DOHH2 (cell line): ENCODE measurements around the gene C11orf91.

Experiments
- H3F3A ChIP-seq: fragments of 200-600 bp; sonication (generic), shearing (Covaris generic); 2 replicates; pipeline ENCODE4 v1.6.0; 2016; ENCODE audit warnings: antibody characterized with exemption, mild to moderate bottlenecking; ENCODE audit not compliant: control insufficient read depth, insufficient read depth
- H3K27ac ChIP-seq: fragments of 200-600 bp; sonication (generic); 2 replicates; pipeline ENCODE4 v1.5.1; 2014; ENCODE audit warnings: low read depth, mild to moderate bottlenecking, low read length, moderate library complexity
- H3K27me3 ChIP-seq: fragments of 200-600 bp; sonication (generic); 2 replicates; pipeline ENCODE4 v1.6.1; 2014; ENCODE audit warnings: mild to moderate bottlenecking, low read length, mixed read lengths; ENCODE audit not compliant: control insufficient read depth
- H3K36me3 ChIP-seq: fragments of 200-600 bp; sonication (generic); 2 replicates; pipeline ENCODE4 v1.6.1; 2014; ENCODE audit warnings: mild to moderate bottlenecking, low read length, moderate library complexity, mixed read lengths; ENCODE audit not compliant: control insufficient read depth
- H3K4me1 ChIP-seq: fragments of 200-600 bp; sonication (generic); 2 replicates; pipeline ENCODE4 v1.6.1; 2014; ENCODE audit warnings: mild to moderate bottlenecking, low read length, mixed read lengths; ENCODE audit not compliant: control insufficient read depth
- H3K4me2 ChIP-seq: fragments of 200-600 bp; sonication (generic); 2 replicates; pipeline ENCODE4 v1.6.0; 2014; ENCODE audit warnings: mild to moderate bottlenecking, low read length, moderate library complexity
- H3K4me3 ChIP-seq: fragments of 200-600 bp; sonication (generic); 2 replicates; pipeline ENCODE4 v1.5.1; 2014; ENCODE audit warnings: mild to moderate bottlenecking, low read length, mixed read lengths
- H3K79me2 ChIP-seq: fragments of 200-600 bp; sonication (generic); 2 replicates; pipeline ENCODE4 v1.6.1; 2014; ENCODE audit warnings: mild to moderate bottlenecking, low read length, mixed read lengths; ENCODE audit not compliant: control insufficient read depth
- H3K9me2 ChIP-seq: fragments of 200-600 bp; sonication (generic); replicated peaks from 2 replicates; pipeline ENCODE4 v1.6.1; 2014; ENCODE audit warnings: mild to moderate bottlenecking, low read length, mixed read lengths; ENCODE audit not compliant: control insufficient read depth
- H3K9me3 ChIP-seq: fragments of 200-600 bp; sonication (generic); 2 replicates; pipeline ENCODE4 v1.6.1; 2014; ENCODE audit warnings: antibody characterized with exemption, low read length, mixed read lengths; ENCODE audit not compliant: control insufficient read depth, insufficient read depth
- H4K20me1 ChIP-seq: fragments of 200-600 bp; sonication (generic); 2 replicates; pipeline ENCODE4 v1.6.0; 2014; ENCODE audit warnings: low read depth, mild to moderate bottlenecking, antibody characterized with exemption, low read length, moderate library complexity; ENCODE audit not compliant: control insufficient read depth, insufficient read depth
- EZH2phosphoT487 ChIP-seq: fragments of 200-600 bp; sonication (generic); IDR thresholded peaks from 2 replicates; pipeline ENCODE4 v1.6.1; 2017; ENCODE audit warnings: borderline replicate concordance, mild to moderate bottlenecking, antibody characterized with exemption, low read length, moderate library complexity, mixed read lengths
- TF ChIP-seq, protein P1 (sequence below): fragments of 200-600 bp; sonication (generic); IDR thresholded peaks from one replicate; pipeline ENCODE4 v1.5.1; 2014; ENCODE audit warnings: antibody characterized with exemption, mild to moderate bottlenecking, low read depth, low read length; ENCODE audit not compliant: poor library complexity, severe bottlenecking

C11orf91 gene

DNA sequence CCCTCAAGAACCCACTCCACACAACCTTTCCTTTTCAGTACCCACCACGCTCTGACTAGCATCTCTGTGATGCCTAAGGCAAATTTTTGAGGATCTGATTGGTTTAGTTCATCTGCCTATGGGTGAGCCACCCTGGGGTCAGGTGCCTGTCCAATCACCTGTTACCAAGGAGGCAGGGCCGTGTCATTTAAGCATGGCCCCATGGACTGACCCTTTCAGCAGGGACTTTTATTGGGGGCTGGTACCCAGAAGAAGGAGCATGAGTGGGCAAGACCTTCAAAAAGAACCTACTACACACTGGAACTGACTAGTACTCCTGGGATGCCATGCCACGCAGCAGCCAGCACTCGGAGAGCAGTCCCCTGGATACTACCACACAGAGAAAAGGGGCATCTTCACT lies 28.4 kb downstream of the C11orf91 start:
- Histone ChIP-seq H3K4me2 (no peak overlapping the region), H3K27ac (no peak overlapping the region), H3K36me3 (peaks cover 17% of the 10 kb centered on the region), H3K9me2 (no peaks in the 10 kb centered on the region), H3K79me2 (no peaks in the 10 kb centered on the region), H3F3A (no peaks in the 10 kb centered on the region), H4K20me1 (no peaks in the 10 kb centered on the region), H3K27me3 (no peaks in the 10 kb centered on the region), H3K4me1 (no peaks in the 10 kb centered on the region), H3K4me3 (no peak overlapping the region), H3K9me3 (no peaks in the 10 kb centered on the region)
- TF ChIP-seq EZH2phosphoT487: no peak
- TF ChIP-seq, protein P1, sequence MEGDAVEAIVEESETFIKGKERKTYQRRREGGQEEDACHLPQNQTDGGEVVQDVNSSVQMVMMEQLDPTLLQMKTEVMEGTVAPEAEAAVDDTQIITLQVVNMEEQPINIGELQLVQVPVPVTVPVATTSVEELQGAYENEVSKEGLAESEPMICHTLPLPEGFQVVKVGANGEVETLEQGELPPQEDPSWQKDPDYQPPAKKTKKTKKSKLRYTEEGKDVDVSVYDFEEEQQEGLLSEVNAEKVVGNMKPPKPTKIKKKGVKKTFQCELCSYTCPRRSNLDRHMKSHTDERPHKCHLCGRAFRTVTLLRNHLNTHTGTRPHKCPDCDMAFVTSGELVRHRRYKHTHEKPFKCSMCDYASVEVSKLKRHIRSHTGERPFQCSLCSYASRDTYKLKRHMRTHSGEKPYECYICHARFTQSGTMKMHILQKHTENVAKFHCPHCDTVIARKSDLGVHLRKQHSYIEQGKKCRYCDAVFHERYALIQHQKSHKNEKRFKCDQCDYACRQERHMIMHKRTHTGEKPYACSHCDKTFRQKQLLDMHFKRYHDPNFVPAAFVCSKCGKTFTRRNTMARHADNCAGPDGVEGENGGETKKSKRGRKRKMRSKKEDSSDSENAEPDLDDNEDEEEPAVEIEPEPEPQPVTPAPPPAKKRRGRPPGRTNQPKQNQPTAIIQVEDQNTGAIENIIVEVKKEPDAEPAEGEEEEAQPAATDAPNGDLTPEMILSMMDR: no peak

DNA sequence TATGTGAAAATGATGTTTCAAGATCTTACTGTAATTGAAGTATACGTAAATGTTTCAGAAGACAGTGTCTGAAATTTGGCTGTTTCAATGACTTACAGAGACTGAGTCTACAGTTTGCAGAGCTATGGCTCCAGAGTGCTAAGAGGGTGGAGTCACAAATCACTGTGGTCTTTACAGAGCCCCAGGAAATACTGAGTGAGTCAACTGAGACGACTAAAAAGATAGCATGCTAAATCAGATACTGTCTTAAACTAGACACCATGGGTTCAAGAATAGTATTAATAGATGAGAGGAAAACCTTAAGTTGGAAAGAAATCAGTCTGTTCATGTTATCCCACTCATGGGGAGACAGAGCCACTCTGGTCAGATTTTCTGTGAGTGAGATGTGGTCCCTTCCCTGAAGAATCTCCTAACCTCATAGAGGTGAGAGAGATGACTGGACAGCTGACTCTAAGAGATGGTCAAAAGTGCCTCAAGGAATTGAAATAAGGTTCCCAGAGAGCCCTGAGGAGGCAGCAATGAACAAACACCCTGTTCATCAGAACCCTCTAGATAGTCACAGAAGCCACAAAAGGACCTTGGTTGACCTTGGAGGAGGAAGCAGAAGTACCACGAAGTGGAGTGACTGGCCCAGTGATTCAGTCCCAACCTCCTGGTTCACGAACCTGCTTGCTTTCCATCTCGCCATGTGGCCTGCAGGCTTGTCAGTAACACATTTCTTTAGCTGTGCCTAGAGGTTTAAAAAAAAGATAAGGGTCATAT lies 30.2 kb downstream of the C11orf91 start:
- Histone ChIP-seq H3F3A (no peaks in the 10 kb centered on the region), H3K79me2 (no peaks in the 10 kb centered on the region), H3K4me2 (no peak overlapping the region), H3K9me3 (no peaks in the 10 kb centered on the region), H3K4me3 (no peak overlapping the region), H3K36me3 (peaks cover 17% of the 10 kb centered on the region), H3K27me3 (no peaks in the 10 kb centered on the region), H3K27ac (no peak overlapping the region), H3K9me2 (no peaks in the 10 kb centered on the region), H3K4me1 (no peaks in the 10 kb centered on the region), H4K20me1 (no peaks in the 10 kb centered on the region)
- TF ChIP-seq, protein P1: no peak
- no peak for TF ChIP-seq EZH2phosphoT487

DNA sequence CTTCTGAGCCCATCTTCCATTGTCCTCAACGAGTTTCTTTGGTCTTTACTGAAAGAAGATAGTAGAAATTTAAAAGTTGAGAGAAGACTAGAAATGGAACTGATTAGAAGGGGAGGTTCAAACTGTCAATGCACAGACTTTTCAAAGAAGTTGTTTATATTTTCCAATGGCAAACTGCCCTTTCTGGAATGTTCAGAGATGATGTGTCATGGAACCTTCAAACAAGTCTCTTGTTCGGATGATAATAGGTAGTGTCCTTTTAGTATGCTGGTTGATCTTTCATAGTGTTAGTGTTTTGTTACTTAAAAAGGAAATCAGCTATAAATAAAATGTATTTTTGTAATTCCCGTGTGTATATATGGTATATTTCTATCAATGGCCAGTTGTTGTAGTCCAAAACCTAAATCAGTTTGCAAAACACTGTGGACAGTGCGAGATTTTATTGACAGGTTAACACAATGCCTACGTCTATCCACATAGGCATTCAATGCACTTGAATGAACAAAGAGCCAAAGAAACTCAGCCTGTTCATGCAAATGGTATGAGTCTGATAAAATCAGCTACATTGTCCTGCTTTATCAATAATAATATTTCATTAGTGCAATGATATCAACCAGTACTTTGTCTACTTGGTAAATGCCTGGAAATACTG lies 30.9 kb downstream of the C11orf91 start:
- Histone ChIP-seq H3F3A (no peaks in the 10 kb centered on the region), H3K79me2 (no peaks in the 10 kb centered on the region), H3K27me3 (no peaks in the 10 kb centered on the region), H3K27ac (no peak overlapping the region), H3K36me3 (peaks cover 17% of the 10 kb centered on the region), H4K20me1 (no peaks in the 10 kb centered on the region), H3K4me3 (no peak overlapping the region), H3K9me3 (no peaks in the 10 kb centered on the region), H3K4me2 (no peak overlapping the region), H3K4me1 (no peaks in the 10 kb centered on the region), H3K9me2 (no peaks in the 10 kb centered on the region)
- TF ChIP-seq, protein P1: no peak
- no peak for TF ChIP-seq EZH2phosphoT487
